Measurements from ENCODE around the gene LSM2.
"Not testable (repeated sequence)": the region's sequence is repeated elsewhere in the genome, so short reads cannot be mapped to it uniquely, and the experiment has no call there.

The LSM2 gene

GRCh38 chr6:31836474-31837368, 30.0 kb upstream of the LSM2 start:
- TF ChIP-seq JUND (IDR thresholded peaks at IDR 0.05; ENCODE audit: low read depth), result no peak
- DNase-seq (ENCODE audit: low read depth in 1 of 2, low spot score in 1 of 2), result no peak
- in situ Hi-C loops (cut with HindIII; ENCODE audit: low pct_unique_long_range_greater_than_20kb, low sequenced_read_pairs), result no loop called here

GRCh38 chr6:31836047-31836473, 29.3 kb upstream of the LSM2 start:
- no peak for TF ChIP-seq JUND (IDR thresholded peaks at IDR 0.05; ENCODE audit: low read depth)
- in situ Hi-C loops (cut with HindIII; ENCODE audit: low pct_unique_long_range_greater_than_20kb, low sequenced_read_pairs), result no loop called here
- no peak for DNase-seq (ENCODE audit: low read depth in 1 of 2, low spot score in 1 of 2)

GRCh38 chr6:31834367-31835250, 27.8 kb upstream of the LSM2 start:
- in situ Hi-C loops (cut with HindIII; ENCODE audit: low pct_unique_long_range_greater_than_20kb, low sequenced_read_pairs), result no loop called here
- peak; percentile 83 to 95 for DNase-seq (ENCODE audit: low read depth in 1 of 2, low spot score in 1 of 2)
- TF ChIP-seq JUND (IDR thresholded peaks at IDR 0.05; ENCODE audit: low read depth), result no peak

- DNase-seq (ENCODE audit: low read depth in 1 of 2, low spot score in 1 of 2), result no peak
- in situ Hi-C loops (cut with HindIII; ENCODE audit: low pct_unique_long_range_greater_than_20kb, low sequenced_read_pairs), result no loop called here
These were observed 24.8 kb upstream of the LSM2 start for GRCh38 chr6:31831350-31832215.

GRCh38 chr6:31830886-31831335, 24.1 kb upstream of the LSM2 start:
- DNase-seq (ENCODE audit: low read depth in 1 of 2, low spot score in 1 of 2), result no peak
- no peak for TF ChIP-seq JUND (IDR thresholded peaks at IDR 0.05; ENCODE audit: low read depth)
- in situ Hi-C loops (cut with HindIII; ENCODE audit: low pct_unique_long_range_greater_than_20kb, low sequenced_read_pairs), result no loop called here

More at GRCh38 chr6:31831350-31832215, 24.8 kb upstream of the LSM2 start:
- TF ChIP-seq JUND (IDR thresholded peaks at IDR 0.05; ENCODE audit: low read depth), result no peak

- in situ Hi-C loops (cut with HindIII; ENCODE audit: low pct_unique_long_range_greater_than_20kb, low sequenced_read_pairs), result no loop called here
- TF ChIP-seq JUND (IDR thresholded peaks at IDR 0.05; ENCODE audit: low read depth), result no peak
- DNase-seq (ENCODE audit: low read depth in 1 of 2, low spot score in 1 of 2), result peak in 1 of 2 experiments; percentile 68
These were observed 23.0 kb upstream of the LSM2 start for GRCh38 chr6:31829633-31830283.

- DNase-seq (ENCODE audit: low read depth in 1 of 2, low spot score in 1 of 2), result peak; percentile 98 to 100
- no peak for TF ChIP-seq JUND (IDR thresholded peaks at IDR 0.05; ENCODE audit: low read depth)
- in situ Hi-C loops (cut with HindIII; ENCODE audit: low pct_unique_long_range_greater_than_20kb, low sequenced_read_pairs), result no loop called here
These were observed 20.7 kb upstream of the LSM2 start, which contains the start of gene HSPA1B for GRCh38 chr6:31827286-31828079. TSS of gene HSPA1B (plus strand) at chr6:31827738. CDS start at chr6:31827951, 213 bp downstream.

- in situ Hi-C loops (cut with HindIII; ENCODE audit: low pct_unique_long_range_greater_than_20kb, low sequenced_read_pairs), result no loop called here
- TF ChIP-seq JUND (IDR thresholded peaks at IDR 0.05; ENCODE audit: low read depth), result no peak
- peak in 1 of 2 experiments; percentile 93 for DNase-seq (ENCODE audit: low read depth in 1 of 2, low spot score in 1 of 2)
These were observed 20.1 kb upstream of the LSM2 start for GRCh38 chr6:31826793-31827285.

GRCh38 chr6:31825553-31825952, 18.8 kb upstream of the LSM2 start:
- no peak for DNase-seq (ENCODE audit: low read depth in 1 of 2, low spot score in 1 of 2)
- in situ Hi-C loops (cut with HindIII; ENCODE audit: low pct_unique_long_range_greater_than_20kb, low sequenced_read_pairs), result no loop called here
- TF ChIP-seq JUND (IDR thresholded peaks at IDR 0.05; ENCODE audit: low read depth), result no peak

GRCh38 chr6:31823592-31824196, 16.9 kb upstream of the LSM2 start:
- in situ Hi-C loops (cut with HindIII; ENCODE audit: low pct_unique_long_range_greater_than_20kb, low sequenced_read_pairs), result not testable (repeated sequence)

More at GRCh38 chr6:31823592-31824196, 16.9 kb upstream of the LSM2 start:
- not testable (repeated sequence) for DNase-seq (ENCODE audit: low read depth in 1 of 2, low spot score in 1 of 2)
